DND-41 (cell line): ENCODE results near the gene ZNF827.

Source experiments
- ATAC-seq: fragments of 200-7000 bp; cut with Tn5 transposase; 3 replicates; pipeline ENCODE4 v1.9.1; 2021; ENCODE audit warnings: low read depth; ENCODE audit not compliant: insufficient read depth
- DNase-seq: peaks from one replicate; pipeline ENCODE4 v3.0.0-alpha.2; 2020
- H2AFZ ChIP-seq: 2 replicates; pipeline ENCODE4 v1.6.0; 2012; ENCODE audit warnings: low read depth, low read length
- H3K27ac ChIP-seq: 2 replicates; pipeline ENCODE4 v1.5.1; 2012; ENCODE audit warnings: low read length, inconsistent platforms
- H3K27me3 ChIP-seq: fragments of 200-600 bp; sonication (generic); 2 replicates; pipeline ENCODE4 v1.6.0; 2012; ENCODE audit warnings: low read length, mild to moderate bottlenecking, inconsistent platforms; ENCODE audit not compliant: insufficient read depth, poor library complexity
- H3K36me3 ChIP-seq: 2 replicates; pipeline ENCODE4 v1.5.1; 2012; ENCODE audit warnings: low read length, inconsistent platforms; ENCODE audit not compliant: insufficient read depth
- H3K4me1 ChIP-seq: 2 replicates; pipeline ENCODE4 v1.5.1; 2012; ENCODE audit warnings: mild to moderate bottlenecking, low read length; ENCODE audit not compliant: insufficient read depth
- H3K4me2 ChIP-seq: 2 replicates; pipeline ENCODE4 v1.6.0; 2012; ENCODE audit warnings: mild to moderate bottlenecking, moderate library complexity, low read length, inconsistent platforms; ENCODE audit not compliant: insufficient read depth
- H3K4me3 ChIP-seq, 2 experiments: fragments of 200-600 bp in 1 of 2; shearing (Covaris generic) in 1 of 2; 2 replicates each; pipeline ENCODE4 v1.5.1; 2012 to 2016; ENCODE audit warnings: inconsistent platforms in 2 of 2, low read length in 2 of 2, mild to moderate bottlenecking in 2 of 2, low read depth in 1 of 2, moderate library complexity in 1 of 2
- H3K79me2 ChIP-seq: 2 replicates; pipeline ENCODE4 v1.6.0; 2012; ENCODE audit warnings: low read length, inconsistent platforms; ENCODE audit not compliant: insufficient read depth
- H3K9ac ChIP-seq: 2 replicates; pipeline ENCODE4 v1.6.0; 2012; ENCODE audit warnings: low read depth, mild to moderate bottlenecking, inconsistent platforms, low read length, moderate library complexity
- H3K9me3 ChIP-seq: 2 replicates; pipeline ENCODE4 v1.5.1; 2012; ENCODE audit warnings: low read length, moderate library complexity, mild to moderate bottlenecking, inconsistent platforms; ENCODE audit not compliant: insufficient read depth, severe bottlenecking
- H4K20me1 ChIP-seq: 2 replicates; pipeline ENCODE4 v1.6.0; 2012; ENCODE audit warnings: low read length; ENCODE audit not compliant: insufficient read depth
- EZH2 ChIP-seq: IDR thresholded peaks from 3 replicates; pipeline ENCODE4 v1.6.1; 2012; ENCODE audit warnings: borderline replicate concordance, low read depth, mild to moderate bottlenecking, moderate library complexity, low read length, inconsistent platforms; ENCODE audit not compliant: severe bottlenecking
- TF ChIP-seq, protein P1 (sequence below): IDR thresholded peaks from 2 replicates; pipeline ENCODE4 v1.5.1; 2012; ENCODE audit warnings: borderline replicate concordance, low read length, moderate library complexity, mild to moderate bottlenecking; ENCODE audit not compliant: poor library complexity, severe bottlenecking; ENCODE audit errors: extremely low read depth

Gene ZNF827

GRCh38 chr4:145956288-145956890 is 17.8 kb upstream of the ZNF827 start:
- peak; percentile 34 for DNase-seq
- Histone ChIP-seq H3K4me2 (no peak overlapping the region), H3K27ac (no peak overlapping the region), H3K4me1 (no peaks in the 10 kb centered on the region), H3K36me3 (no peaks in the 10 kb centered on the region), H3K9ac (no peak overlapping the region), H2AFZ (no peak overlapping the region), H3K79me2 (no peaks in the 10 kb centered on the region), H3K27me3 (no peaks in the 10 kb centered on the region), H3K9me3 (no peaks in the 10 kb centered on the region), H4K20me1 (0 out of 2 replicates have a peak, but pooled peaks cover 3% of the 10 kb centered on the region), H3K4me3 (no peak overlapping the region)
- TF ChIP-seq, protein P1, sequence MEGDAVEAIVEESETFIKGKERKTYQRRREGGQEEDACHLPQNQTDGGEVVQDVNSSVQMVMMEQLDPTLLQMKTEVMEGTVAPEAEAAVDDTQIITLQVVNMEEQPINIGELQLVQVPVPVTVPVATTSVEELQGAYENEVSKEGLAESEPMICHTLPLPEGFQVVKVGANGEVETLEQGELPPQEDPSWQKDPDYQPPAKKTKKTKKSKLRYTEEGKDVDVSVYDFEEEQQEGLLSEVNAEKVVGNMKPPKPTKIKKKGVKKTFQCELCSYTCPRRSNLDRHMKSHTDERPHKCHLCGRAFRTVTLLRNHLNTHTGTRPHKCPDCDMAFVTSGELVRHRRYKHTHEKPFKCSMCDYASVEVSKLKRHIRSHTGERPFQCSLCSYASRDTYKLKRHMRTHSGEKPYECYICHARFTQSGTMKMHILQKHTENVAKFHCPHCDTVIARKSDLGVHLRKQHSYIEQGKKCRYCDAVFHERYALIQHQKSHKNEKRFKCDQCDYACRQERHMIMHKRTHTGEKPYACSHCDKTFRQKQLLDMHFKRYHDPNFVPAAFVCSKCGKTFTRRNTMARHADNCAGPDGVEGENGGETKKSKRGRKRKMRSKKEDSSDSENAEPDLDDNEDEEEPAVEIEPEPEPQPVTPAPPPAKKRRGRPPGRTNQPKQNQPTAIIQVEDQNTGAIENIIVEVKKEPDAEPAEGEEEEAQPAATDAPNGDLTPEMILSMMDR: peak; percentile 79
- no peak for TF ChIP-seq EZH2
- ATAC-seq: peak; percentile 66; the same call in 2 of the 3 replicates

DNA sequence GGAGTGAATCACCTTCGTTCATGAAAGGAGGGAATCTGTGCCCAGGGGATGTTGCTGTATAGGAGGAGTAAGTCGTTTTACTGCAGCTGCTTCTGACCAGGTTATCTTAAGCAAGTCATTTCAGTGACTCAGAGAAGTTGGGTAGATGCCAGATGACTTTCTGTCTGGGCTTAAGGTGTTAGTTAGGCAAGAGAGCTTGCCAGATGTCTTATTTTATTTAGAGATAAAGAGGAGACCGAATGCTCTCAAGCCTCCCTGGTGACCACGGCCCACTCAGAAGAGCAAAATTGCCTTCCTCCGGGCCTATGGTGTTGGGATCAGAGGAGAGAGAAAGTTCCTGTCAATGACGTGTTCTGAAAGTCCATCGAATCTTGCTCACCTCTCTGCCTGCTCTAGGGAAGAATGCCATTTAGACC is 16.3 kb upstream of the ZNF827 start:
- no peak overlapping the region for H2AFZ ChIP-seq

DNA sequence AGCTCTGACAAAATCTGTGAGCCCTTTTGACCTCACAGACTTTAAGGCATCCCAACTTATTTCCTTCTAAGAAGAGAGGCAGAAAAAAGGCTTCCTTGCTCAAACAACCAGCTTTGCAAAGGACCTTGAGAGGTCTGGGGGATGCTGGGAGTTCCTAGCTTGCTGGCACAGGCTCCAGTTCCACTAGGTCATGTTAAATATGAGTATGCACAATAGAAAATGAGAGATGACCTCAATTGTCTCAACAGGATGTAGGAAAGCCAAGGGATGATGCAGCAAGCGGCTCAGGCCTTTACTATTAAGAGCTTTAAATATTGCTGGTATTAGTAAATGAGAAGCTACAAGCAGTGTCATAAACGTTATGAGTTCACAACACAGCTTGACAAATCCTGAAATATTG is 13.3 kb upstream of the ZNF827 start:
- no peaks in the 10 kb centered on the region for H3K9me3 ChIP-seq
- H3K36me3 ChIP-seq: no peaks in the 10 kb centered on the region
- no peak overlapping the region for H3K9ac ChIP-seq
- no peaks in the 10 kb centered on the region for H3K4me1 ChIP-seq
- H3K27me3 ChIP-seq: peaks cover 7% of the 10 kb centered on the region
- ATAC-seq (no peak), DNase-seq (no peak)
- no peaks in the 10 kb centered on the region for H3K79me2 ChIP-seq
- H2AFZ ChIP-seq: no peak overlapping the region
- 0 out of 2 replicates have a peak, but pooled peaks cover 3% of the 10 kb centered on the region for H4K20me1 ChIP-seq
- H3K4me3 ChIP-seq: no peak overlapping the region
- H3K4me2 ChIP-seq: no peak overlapping the region
- no peak overlapping the region for H3K27ac ChIP-seq
- no peak for TF ChIP-seq EZH2
- TF ChIP-seq, protein P1: no peak

More for the DNA sequence above, 16.3 kb upstream of the ZNF827 start:
- H4K20me1 ChIP-seq: 0 out of 2 replicates have a peak, but pooled peaks cover 3% of the 10 kb centered on the region
- no peak for DNase-seq
- no peak overlapping the region for H3K4me2 ChIP-seq
- H3K27ac ChIP-seq: no peak overlapping the region
- ATAC-seq: no peak
- H3K36me3 ChIP-seq: no peaks in the 10 kb centered on the region
- peaks cover 4% of the 10 kb centered on the region for H3K27me3 ChIP-seq
- no peaks in the 10 kb centered on the region for H3K4me1 ChIP-seq
- H3K9ac ChIP-seq: no peak overlapping the region
- no peak for TF ChIP-seq EZH2
- TF ChIP-seq, protein P1: no peak
- H3K79me2 ChIP-seq: no peaks in the 10 kb centered on the region
- no peak overlapping the region for H3K4me3 ChIP-seq
- H3K9me3 ChIP-seq: no peaks in the 10 kb centered on the region
